Pulmonary artery endothelial cell (primary cell): ENCODE measurements around the gene SYCP2. TPM values are rescaled to one million over a fixed set of nuclear protein-coding genes. Genes with fewer than 3 reads are reported as not detected.
"Not testable (repeated sequence)": the region's sequence is repeated elsewhere in the genome, so short reads cannot be mapped to it uniquely, and the experiment has no call there.

Experiments
- DNase-seq: peaks from one replicate; pipeline ENCODE4 v3.0.0-alpha.2; 2011; ENCODE audit warnings: low read depth, low spot score
- total RNA-seq: library from RNA; depleted of rRNA; stranded (reverse); fragments of >200 nt; gene quantifications from 2 replicates; pipeline ENCODE4 v1.2.3, GENCODE V29; 2014

The SYCP2 gene
- total RNA-seq, 1 donor from 2014 or later = 0.33 TPM

DNA sequence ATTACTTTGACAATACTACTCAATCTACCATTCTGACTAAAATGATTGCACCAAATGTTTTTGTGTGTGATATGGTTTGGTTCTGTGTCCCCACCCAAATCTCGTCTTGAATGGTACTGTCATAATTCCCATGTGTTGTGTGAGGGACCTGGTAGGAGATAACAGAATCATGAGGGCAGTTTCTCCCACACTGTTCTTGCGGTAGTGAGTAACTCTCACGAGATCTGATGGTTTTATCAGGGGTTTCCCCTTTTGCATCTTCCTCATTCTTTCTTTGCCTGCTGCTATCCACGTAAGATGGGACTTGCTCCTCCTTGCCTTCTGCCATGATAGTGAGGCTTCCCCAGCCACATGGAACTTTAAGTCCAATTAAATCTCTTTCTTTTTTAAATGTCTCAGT lies 20.8 kb downstream of the SYCP2 start:
- DNase-seq = no peak

DNA sequence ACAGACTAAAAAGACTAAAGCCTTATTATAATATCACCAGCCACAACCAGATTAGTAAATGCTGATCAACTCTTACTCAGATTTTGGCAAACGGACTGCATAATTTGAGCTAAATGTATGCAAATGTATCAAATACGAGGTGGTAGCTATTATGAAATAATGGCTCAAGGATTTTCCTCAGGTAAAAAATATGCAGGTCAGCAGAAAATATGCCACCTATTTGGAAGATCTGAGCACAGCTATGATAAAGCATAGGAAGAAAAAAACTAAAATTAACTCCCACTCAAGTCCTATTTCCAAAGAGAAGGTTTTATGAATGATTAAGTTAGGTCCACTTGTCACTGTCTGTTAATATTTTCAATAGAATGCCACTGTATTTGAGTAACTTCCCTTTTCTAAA lies 22.4 kb downstream of the SYCP2 start:
- no peak for DNase-seq

DNA sequence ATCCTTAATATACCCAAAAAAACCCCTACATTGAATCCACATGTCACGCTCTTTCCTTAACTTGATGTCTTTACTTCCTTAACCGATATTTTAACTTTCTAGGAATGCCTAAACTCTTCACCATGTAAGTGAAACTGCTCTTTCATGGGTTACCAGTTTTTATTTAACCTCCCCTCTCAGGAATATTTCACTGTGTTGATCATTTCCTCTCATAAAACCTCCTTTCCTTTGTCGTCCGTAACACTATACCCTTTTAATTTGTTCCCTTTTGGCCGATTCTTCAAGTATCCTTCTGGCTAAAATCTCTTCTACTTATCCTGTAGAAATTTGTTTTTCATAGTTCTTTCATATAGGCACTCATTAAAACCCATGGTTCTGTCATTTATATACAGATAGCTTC lies 24.6 kb downstream of the SYCP2 start:
- DNase-seq = no peak

DNA sequence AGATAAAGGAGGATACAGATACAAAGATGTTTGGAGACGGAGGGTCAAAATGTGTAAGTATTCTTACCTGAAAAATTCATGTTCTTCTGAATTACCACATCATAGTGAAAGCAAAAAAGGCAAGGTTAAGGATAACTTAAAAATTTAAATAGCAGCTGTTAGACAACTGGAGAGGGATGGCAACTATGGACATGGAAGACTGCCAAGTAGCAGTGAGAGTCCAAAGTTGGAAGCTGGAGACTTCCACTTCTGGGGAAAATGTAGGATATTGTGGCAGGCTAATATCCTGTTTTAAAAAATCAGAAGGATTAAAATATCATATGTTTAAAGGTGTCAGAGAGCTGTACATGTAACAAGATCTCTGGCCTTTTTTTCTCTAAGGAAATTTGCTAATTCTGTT lies 29.8 kb downstream of the SYCP2 start:
- no peak for DNase-seq

DNA sequence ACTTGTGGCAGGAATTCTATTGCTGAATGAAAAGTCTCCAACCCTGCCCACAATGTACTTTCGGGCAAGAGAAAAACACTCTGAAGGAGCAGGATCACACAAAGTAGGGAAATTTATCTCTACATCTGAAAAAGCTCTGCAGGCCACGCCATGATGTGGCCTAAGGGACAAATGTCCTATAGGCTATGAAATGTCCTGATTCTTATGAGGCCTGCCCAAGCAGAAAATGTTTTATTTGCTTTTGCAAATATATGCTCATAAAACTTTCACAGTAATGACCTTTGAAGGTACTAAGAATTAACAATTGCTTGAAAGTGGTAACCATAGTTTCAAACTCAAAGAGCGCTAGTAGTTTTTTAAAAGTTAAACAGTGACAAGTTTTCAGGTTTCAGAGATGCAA lies 31.0 kb downstream of the SYCP2 start:
- no peak for DNase-seq

DNA sequence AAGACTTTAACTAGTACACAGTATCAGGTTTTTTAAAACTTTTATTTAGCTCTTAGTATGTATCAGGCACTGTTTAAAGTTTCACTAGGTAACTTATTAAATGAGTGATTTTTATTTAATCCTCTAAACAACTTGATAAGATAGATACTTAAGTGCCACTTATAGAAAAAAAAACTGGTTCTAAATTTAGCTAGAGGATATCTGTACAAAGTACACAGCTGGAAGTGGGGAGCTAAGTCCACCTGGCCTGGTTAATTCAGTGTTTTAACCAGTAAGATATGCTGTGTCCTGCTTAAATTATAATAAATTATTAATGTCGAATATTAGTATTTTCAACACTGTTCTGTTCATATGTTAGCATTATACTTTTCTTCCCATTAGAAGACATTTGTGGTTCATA lies 37.5 kb downstream of the SYCP2 start:
- no peak for DNase-seq

DNA sequence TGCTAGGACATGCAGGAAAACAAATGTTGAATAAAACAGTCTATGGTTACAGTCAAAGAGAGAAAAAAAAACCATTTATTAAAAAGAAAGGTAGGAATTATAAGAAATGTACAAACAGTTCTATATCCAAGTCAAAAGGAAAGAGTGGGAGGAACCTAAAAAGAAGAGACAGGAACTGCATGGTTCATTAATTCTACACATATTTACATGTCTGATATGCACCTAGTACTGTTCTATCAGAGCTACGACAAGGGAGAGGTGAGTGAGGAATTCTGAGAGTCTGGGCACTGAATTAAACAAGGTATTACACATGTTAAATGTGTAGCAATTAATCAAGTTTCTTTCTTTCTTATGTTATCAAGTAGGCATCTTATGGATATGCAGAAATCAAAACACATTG lies 41.9 kb downstream of the SYCP2 start:
- DNase-seq = no peak

DNA sequence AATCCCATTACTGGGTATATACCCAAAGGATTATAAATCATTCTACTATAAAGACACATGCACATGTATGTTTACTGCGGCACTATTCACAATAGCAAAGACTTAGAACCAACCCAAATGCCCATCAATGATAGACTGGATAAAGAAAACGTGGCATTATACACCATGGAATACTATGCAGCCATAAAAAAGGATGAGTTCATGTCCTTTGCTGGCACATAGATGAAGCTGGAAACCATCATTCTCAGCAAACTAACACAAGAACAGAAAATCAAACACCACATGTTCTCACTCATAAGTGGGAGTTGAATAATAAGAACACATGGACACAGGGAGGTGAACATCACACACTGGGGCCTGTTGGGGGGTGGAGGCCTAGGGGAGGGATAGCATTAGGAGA lies 43.4 kb downstream of the SYCP2 start:
- not testable (repeated sequence) for DNase-seq

DNA sequence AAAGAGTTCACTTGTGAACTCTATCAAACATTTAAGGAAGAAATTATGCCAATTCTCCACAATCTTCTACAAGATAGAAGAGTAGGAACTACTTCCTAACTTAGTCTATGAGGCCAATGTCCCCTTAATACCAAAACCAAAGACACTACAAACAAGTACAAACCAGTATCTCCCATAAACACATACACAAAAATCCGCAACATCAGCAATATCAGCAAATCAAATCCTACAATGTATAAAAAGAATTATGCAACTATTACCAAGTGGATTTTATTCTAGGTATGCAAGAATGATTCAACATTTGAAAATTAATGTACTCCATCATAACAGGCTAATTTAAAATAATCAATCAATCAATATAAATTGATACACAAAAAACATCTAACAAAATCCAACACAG lies 45.4 kb downstream of the SYCP2 start:
- DNase-seq = no peak

DNA sequence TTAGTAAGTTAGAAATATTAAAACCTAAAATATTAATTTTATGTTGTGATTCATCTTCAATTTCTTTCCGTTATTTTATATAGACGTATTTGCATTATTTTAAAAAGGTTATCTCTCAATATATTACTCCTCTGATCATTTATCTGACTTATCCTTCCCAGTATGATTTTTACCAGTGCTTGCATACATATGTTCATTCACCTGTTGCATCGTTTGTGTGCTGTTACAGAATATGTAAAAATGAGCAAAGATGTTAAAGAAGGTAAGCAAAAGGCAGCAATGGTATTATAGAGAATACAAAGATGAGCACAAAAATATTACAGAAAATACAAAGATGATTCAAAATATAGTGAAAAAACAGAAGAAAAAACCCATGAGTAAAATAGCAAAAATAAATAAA lies 48.9 kb downstream of the SYCP2 start:
- DNase-seq = no peak

DNA sequence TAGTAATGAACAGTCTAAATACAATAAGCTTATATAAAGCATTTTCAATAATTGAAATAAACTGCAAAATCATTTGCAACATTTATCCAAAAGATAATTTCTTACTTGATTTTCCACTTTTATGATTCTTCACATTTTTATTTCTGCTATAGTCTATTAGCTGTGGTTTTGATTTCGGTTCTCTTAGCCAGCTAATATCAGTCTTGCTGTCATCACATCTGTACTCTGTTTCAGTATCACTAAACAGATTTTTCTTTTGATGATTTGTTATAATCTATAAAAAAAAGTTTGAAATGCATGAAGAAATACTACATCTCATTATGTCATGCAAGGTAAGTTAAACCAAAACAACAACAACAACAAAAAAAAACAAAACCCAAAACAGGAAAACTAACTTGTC lies 53.2 kb downstream of the SYCP2 start:
- no peak for DNase-seq

DNA sequence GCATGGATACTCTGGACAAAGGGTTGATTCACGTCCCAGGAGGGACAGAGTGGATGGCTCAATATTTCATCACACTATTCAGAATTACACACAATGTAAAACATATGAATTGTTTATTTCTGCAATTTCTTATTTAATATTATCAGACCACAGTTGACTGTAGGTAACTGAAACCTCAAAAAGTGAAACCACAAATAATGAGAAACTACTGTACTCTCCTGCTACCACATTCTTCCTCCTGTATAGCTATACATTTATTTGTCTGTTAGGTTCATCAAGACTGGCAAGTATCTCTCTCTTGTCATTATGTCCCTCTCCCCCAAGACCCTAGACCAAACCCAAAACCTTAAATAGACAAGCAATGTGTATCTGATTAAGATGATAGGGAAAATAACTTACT lies 60.0 kb downstream of the SYCP2 start:
- DNase-seq = no peak

DNA sequence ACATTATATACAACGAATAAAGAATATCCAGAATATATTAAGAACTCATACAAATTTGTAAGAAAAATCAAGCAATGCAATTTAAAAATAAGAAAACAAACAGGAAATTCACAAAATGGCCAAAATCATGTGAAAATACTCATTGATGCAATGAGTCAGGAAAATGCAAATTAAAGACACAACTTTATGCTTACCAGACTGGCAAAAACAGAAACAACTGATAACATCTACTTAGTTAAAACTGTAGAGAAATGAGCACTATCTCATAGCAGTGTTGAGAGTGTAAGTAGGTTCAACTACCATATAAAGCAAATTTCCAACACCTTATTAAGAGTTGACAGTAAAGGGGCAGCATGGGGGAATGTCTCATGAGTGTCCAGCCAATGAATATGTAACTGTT lies 62.3 kb downstream of the SYCP2 start:
- DNase-seq = no peak

DNA sequence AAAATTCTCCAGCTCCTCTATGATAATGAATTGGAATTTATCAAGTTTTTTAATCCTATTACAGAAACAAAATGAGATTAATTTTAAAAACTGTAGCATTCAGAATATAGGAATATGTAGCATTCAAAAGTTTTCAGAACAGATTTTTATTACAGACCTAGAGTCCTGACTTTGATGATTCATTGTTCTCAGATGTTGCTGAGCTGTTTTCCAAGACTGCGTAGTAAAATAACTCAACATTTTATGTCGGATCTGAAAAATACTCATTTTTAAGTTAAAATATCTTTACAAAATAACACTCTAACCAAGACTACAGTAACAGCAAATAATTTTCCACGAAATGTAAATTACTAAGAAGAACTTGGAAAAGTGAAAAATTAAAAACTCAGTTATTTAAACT lies 67.1 kb downstream of the SYCP2 start:
- no peak for DNase-seq

DNA sequence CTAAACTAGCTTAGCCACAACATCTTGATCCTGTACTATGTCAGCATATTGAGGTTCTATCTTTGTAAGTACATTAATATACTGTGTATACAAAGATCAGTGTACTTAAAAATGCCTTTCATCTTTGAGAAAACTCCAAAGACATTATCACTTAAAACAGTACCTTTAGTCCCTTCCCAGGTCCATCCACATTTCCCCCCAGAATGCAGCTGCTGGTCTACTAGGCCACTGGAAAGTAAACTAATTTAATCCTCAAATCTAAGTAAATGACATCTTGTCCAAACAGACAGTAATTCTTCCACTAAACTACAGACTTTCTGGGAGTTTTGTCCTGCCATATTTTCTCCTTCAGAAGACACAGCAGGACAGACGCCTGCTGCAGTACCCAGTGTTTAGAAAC lies 68.7 kb downstream of the SYCP2 start:
- DNase-seq = no peak

DNA sequence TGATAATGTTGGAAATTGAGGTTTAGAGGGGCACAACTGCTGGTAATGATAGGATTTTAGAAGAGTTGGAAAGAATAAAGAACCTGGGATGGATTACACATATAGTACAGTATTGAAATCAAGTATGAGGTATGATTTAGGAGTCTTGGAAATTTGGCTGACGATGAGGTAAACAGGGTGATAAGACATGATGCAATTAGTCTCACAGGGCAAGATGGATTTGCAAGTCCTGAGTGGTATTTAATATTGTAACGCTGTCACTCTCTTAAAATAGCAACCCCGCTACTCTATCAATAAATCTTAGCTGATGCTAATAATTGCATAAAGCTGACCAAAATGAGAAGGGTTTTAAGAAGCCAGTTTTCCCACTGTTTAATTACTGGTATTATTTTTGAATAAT lies 70.4 kb downstream of the SYCP2 start:
- no peak for DNase-seq

DNA sequence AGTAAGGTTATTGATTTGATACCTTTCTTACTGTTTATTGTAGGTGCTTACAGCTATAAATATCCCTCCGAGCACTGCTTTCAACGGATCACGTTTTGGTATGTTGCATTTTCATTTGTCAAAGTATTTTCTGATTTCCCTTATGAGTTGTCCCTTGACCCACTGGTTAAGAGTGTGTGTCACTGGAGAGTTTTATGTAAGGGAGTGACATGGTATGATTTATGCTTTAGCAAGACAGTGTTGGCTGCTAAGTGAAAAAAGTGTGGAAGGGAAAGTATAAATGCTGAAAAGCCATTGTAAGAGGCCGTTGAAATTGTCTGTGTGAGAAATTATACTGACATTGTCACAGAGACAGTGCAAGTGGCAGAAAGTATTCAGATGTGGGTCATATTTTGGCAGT lies 72.0 kb downstream of the SYCP2 start:
- no peak for DNase-seq

DNA sequence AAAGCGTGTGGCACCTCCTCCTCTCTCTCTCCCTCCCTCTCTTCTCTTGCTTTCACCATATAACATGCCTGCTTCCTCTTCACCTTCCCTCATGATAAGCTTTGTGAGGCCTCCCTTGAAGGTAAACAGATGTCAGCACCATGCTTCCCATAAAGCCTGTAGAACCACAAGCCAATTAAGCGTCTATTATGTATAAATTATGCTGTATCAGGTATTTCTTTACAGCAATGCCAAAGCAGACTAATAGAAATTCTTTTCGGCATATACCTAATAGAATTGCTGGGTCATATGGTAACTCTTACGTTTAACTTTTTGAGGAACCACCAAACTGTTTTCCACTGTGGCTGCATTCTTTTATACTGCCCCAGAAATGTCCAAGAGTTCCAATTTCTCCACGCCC lies 75.0 kb downstream of the SYCP2 start:
- DNase-seq = no peak

DNA sequence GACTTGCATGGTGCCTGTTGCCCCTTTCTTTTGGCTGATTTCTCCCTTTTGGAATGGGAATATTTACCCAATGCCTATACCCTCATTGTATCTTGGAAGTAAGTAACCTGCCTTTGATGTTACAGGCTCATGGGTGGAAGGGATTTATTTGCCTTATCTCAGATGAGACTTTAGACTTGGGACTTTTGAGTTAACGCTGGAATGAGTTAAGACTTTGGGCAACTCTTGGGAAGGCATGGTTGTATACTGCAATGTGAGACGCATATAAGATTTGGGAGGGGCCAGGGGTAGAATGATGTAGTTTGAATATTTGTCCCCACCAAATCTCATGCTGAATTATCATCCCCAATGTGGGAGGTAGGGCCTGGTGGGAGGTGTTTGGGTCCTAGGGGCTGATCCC lies 75.5 kb downstream of the SYCP2 start:
- DNase-seq = no peak

DNA sequence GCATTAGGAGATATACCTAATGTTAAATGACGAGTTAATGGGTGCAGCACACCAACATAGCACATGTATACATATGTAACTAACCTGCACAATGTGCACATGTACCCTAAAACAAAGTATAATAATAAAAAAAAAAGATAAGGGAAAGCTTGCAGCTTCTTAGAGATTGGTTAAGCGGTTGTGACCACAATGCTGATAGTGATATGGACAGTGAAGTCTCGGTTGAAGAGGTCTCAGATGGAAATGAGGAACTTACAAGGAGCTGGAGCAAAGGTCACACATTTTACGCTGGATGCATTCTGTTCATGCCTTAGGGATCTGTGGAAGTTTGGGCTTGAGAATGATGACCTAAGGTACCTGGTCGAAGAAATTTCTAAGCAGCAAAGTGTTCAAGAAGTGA lies 76.5 kb downstream of the SYCP2 start:
- DNase-seq = not testable (repeated sequence)

DNA sequence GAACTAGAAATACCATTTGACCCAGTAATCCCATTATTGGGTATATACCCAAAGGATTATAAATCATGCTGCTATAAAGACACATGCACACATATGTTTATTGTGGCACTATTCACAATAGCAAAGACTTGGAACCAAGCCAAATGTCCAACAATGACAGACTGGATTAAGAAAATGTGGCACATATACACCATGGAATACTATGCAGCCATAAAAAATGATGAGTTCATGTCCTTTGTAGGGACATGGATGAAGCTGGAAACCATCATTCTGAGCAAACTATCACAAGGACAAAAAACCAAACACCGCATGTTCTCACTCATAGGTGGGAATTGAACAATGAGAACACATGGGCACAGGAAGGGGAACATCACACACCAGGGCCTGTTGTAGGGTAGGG lies 76.9 kb downstream of the SYCP2 start:
- not testable (repeated sequence) for DNase-seq

DNA sequence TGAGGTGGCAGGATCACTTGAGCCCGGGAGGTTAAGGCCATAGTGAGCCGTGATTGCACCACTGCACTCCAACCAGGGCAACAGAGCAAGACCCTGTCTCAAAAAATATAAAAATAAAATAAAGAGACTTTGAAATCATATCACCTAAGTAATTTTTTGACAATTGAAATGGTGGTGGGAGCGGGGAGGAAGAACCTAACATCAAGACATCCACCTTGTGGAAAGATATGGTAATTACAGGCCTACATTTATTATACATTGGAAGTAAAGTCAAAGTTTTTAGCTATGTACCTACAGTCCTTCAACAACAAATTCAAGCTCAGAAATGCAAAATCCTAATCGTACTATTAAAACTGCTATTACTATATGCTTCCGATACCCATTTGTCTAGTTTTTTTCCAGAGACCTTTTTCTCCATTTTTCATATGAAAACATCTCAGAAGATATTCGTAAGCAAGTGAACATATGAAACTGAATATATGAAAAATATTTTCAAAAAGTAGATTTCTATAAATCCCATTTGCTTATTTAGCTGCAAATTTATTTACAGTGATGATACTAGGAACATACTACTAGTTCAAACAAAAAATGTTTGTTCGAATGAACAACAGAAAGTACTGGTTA lies 83.3 kb downstream of the SYCP2 start:
- no peak for DNase-seq

DNA sequence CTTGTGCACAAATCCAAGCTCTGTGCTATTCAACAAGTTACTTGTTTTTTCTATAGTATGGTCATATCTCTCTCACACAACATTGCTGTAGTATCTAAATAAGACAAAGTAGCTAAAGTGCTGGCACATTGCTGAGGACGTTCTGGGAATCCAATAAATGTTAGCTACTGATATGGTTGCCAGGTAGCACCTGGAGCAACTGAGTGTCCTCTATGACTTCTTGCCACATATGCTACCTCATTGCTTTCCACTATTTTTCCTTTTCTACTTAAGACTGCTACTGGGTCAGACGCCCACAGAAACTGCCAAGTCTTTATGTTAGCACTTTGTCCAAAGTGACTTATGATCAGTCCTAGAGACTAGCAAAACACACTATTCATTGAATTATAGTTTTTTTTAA lies 85.3 kb downstream of the SYCP2 start:
- no peak for DNase-seq

DNA sequence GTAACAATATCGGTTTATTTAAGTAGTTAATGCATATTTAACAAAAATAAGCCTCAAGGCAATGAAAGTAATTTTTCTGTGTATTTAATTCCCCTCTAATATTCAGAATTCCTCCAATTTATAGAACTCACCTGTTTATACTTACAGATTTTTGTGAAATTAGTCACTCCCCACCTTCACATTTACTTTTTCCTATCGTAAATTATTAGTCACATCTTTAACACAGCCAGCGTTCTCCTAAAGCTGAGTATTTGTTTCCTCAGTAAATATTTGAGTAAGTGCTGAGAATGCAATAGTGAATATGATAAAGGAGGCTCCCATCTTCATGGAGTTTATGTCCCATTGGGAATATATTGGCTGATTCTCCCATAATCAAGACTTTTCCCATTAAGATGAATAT lies 88.0 kb downstream of the SYCP2 start:
- DNase-seq = no peak
